Measurements from ENCODE around the gene PLA2G12B. TPM values are rescaled to one million over a fixed set of nuclear protein-coding genes. Genes with fewer than 3 reads are reported as not detected.

The PLA2G12B gene
- total RNA-seq, 2 donors from 2014 or later: 0.90 to 4.2 TPM

- no peak overlapping the region for H3K4me3 ChIP-seq
- H3K36me3 ChIP-seq: no peaks in the 10 kb centered on the region
- no peaks in the 10 kb centered on the region for H3K9me3 ChIP-seq
- H3K27ac ChIP-seq: peak overlapping the region in 1 of 2 donors; percentile 96
- no peaks in the 10 kb centered on the region for H3K27me3 ChIP-seq
- no peak for DNase-seq (ENCODE audit: low spot score)
- H3K4me1 ChIP-seq: no peaks in the 10 kb centered on the region
- TF ChIP-seq CTCF (IDR thresholded peaks at IDR 0.05): no peak
These were observed 1.4 kb upstream of the PLA2G12B start for GRCh38 chr10:72956001-72956400.

GRCh38 chr10:72954230-72954595 is 393 bp downstream of the PLA2G12B start:
- Histone ChIP-seq H3K27me3 (no peaks in the 10 kb centered on the region), H3K4me3 (peak overlapping the region in 1 of 2 donors; percentile 1), H3K27ac (peak overlapping the region; percentile 74 to 96), H3K4me1 (no peaks in the 10 kb centered on the region), H3K9me3 (no peaks in the 10 kb centered on the region), H3K36me3 (no peaks in the 10 kb centered on the region)
- no peak for TF ChIP-seq CTCF (IDR thresholded peaks at IDR 0.05)
- DNase-seq (ENCODE audit: low spot score): no peak

- Histone ChIP-seq H3K4me3 (no peak overlapping the region), H3K36me3 (no peaks in the 10 kb centered on the region), H3K27ac (peak overlapping the region; percentile 74 to 96), H3K4me1 (no peaks in the 10 kb centered on the region), H3K9me3 (no peaks in the 10 kb centered on the region), H3K27me3 (no peaks in the 10 kb centered on the region)
- no peak for TF ChIP-seq CTCF (IDR thresholded peaks at IDR 0.05)
- no peak for DNase-seq (ENCODE audit: low spot score)
These were observed 919 bp downstream of the PLA2G12B start for GRCh38 chr10:72953687-72954086.

DNA sequence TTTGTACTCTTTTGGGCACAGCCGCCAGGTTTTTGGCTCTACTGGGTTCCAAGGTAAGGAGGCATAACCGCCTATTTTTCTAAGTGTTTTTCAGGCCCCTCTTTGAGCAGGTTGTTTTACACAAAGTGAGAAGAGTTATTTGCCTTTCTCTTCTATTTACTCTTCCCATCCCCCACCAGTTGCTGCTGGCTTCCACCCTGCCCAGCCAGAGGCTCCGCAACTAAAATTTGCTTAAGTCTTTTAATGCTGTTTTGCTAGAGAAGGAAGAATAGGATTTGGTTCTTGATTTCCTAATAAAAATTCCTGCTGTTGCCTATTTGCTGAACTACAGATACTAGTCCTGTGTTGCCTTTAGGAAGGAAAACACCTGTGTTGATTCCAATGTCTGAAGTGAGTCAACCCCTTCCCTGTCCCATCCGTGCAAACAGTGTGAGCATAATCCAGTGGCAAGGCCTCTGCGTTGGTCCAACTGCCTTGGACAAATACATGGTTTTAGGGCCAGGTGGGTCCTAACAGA is 1.9 kb downstream of the PLA2G12B start:
- no peak for TF ChIP-seq CTCF (IDR thresholded peaks at IDR 0.05)
- H3K9me3 ChIP-seq: no peaks in the 10 kb centered on the region
- peak overlapping the region; percentile 29 to 96 for H3K27ac ChIP-seq

GRCh38 chr10:72952189-72952588 is 2.4 kb downstream of the PLA2G12B start:
- H3K36me3 ChIP-seq: no peaks in the 10 kb centered on the region
- H3K27me3 ChIP-seq: no peaks in the 10 kb centered on the region
- no peak overlapping the region for H3K4me3 ChIP-seq
- TF ChIP-seq CTCF (IDR thresholded peaks at IDR 0.05): no peak
- no peak for DNase-seq (ENCODE audit: low spot score)
- no peaks in the 10 kb centered on the region for H3K9me3 ChIP-seq
- H3K27ac ChIP-seq: peak overlapping the region; percentile 29 to 96
- H3K4me1 ChIP-seq: no peaks in the 10 kb centered on the region

More for the DNA sequence above, 1.9 kb downstream of the PLA2G12B start:
- H3K27me3 ChIP-seq: no peaks in the 10 kb centered on the region
- no peak overlapping the region for H3K4me3 ChIP-seq
- DNase-seq (ENCODE audit: low spot score): no peak
- no peaks in the 10 kb centered on the region for H3K4me1 ChIP-seq
- no peaks in the 10 kb centered on the region for H3K36me3 ChIP-seq

GRCh38 chr10:72951760-72952159 is 2.8 kb downstream of the PLA2G12B start:
- no peaks in the 10 kb centered on the region for H3K4me1 ChIP-seq
- DNase-seq (ENCODE audit: low spot score): no peak
- TF ChIP-seq CTCF (IDR thresholded peaks at IDR 0.05): no peak
- no peak overlapping the region for H3K4me3 ChIP-seq
- H3K27ac ChIP-seq: peak overlapping the region; percentile 29 to 96
- H3K36me3 ChIP-seq: no peaks in the 10 kb centered on the region
- H3K9me3 ChIP-seq: no peaks in the 10 kb centered on the region
- no peaks in the 10 kb centered on the region for H3K27me3 ChIP-seq

Data from right atrium auricular region (tissue), 2 donors.